ENCODE results near the gene C1QTNF9.

DNA sequence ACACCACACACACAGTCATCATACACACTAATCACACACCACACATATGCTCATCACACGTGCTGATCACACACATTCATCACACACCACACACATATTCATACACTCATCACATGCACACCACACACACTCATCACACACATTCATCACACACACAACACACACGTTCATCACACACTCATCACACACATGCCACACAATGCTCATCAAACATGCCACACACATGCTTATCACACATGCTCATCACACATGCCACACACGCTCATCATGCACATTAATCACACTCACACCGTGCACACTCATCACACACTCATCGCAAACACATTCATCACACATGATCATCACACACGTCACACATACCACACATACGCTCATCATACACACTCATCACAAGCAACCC is 47.5 kb downstream of the C1QTNF9 start:
- TF ChIP-seq, protein P1, sequence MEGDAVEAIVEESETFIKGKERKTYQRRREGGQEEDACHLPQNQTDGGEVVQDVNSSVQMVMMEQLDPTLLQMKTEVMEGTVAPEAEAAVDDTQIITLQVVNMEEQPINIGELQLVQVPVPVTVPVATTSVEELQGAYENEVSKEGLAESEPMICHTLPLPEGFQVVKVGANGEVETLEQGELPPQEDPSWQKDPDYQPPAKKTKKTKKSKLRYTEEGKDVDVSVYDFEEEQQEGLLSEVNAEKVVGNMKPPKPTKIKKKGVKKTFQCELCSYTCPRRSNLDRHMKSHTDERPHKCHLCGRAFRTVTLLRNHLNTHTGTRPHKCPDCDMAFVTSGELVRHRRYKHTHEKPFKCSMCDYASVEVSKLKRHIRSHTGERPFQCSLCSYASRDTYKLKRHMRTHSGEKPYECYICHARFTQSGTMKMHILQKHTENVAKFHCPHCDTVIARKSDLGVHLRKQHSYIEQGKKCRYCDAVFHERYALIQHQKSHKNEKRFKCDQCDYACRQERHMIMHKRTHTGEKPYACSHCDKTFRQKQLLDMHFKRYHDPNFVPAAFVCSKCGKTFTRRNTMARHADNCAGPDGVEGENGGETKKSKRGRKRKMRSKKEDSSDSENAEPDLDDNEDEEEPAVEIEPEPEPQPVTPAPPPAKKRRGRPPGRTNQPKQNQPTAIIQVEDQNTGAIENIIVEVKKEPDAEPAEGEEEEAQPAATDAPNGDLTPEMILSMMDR (IDR thresholded peaks at IDR 0.05): no peak
- TF ChIP-seq POLR2A (IDR thresholded peaks at IDR 0.05): no peak
